ENCODE data around the gene SORCS3.

The SORCS3 gene

GRCh38 chr10:105139363-105139896, 498.3 kb downstream of the SORCS3 start:
- DNase-seq = no peak

- DNase-seq = no peak
Measured at GRCh38 chr10:105140600-105140999, 499.5 kb downstream of the SORCS3 start.

GRCh38 chr10:105145711-105146110, 504.6 kb downstream of the SORCS3 start:
- DNase-seq = no peak

GRCh38 chr10:105146436-105146835, 505.3 kb downstream of the SORCS3 start:
- DNase-seq = no peak

GRCh38 chr10:105148456-105148855, 507.4 kb downstream of the SORCS3 start:
- DNase-seq = no peak

GRCh38 chr10:105148921-105149320, 507.8 kb downstream of the SORCS3 start:
- DNase-seq = no peak

GRCh38 chr10:105149371-105149891, 508.3 kb downstream of the SORCS3 start:
- DNase-seq = no peak

GRCh38 chr10:105150259-105150880, 509.3 kb downstream of the SORCS3 start:
- no peak for DNase-seq

- DNase-seq = no peak
Measured at GRCh38 chr10:105154736-105155135, 513.6 kb downstream of the SORCS3 start.

GRCh38 chr10:105159268-105159667, 518.2 kb downstream of the SORCS3 start:
- DNase-seq = no peak

GRCh38 chr10:105161149-105161548, 520.1 kb downstream of the SORCS3 start:
- no peak for DNase-seq

- DNase-seq = no peak
Measured at GRCh38 chr10:105161767-105162166, 520.7 kb downstream of the SORCS3 start.

- DNase-seq = no peak
Measured at GRCh38 chr10:105170521-105170920, 529.4 kb downstream of the SORCS3 start.

GRCh38 chr10:105171945-105172344, 530.9 kb downstream of the SORCS3 start:
- DNase-seq = no peak

GRCh38 chr10:105181626-105182025, 540.5 kb downstream of the SORCS3 start:
- DNase-seq = no peak

GRCh38 chr10:105183536-105183935, 542.4 kb downstream of the SORCS3 start:
- no peak for DNase-seq

- DNase-seq = no peak
Measured at GRCh38 chr10:105185161-105185560, 544.1 kb downstream of the SORCS3 start.

- DNase-seq = no peak
Measured at GRCh38 chr10:105187243-105187642, 546.2 kb downstream of the SORCS3 start.

GRCh38 chr10:105188737-105189462, 547.8 kb downstream of the SORCS3 start:
- DNase-seq = no peak

- no peak for DNase-seq
Measured at GRCh38 chr10:105189463-105189800, 548.3 kb downstream of the SORCS3 start.

GRCh38 chr10:105192146-105192545, 551.1 kb downstream of the SORCS3 start:
- no peak for DNase-seq

GRCh38 chr10:105192861-105193260, 551.8 kb downstream of the SORCS3 start:
- DNase-seq = no peak

- DNase-seq = no peak
Measured at GRCh38 chr10:105195831-105196230, 554.7 kb downstream of the SORCS3 start.

All from Kasumi-1 (cell line).